Gastrocnemius medialis (tissue), 4 donors: ENCODE measurements around the gene ETV6.

ENCODE experiments used
- POLR2A ChIP-seq, 2 donors: fragments of 450-650 bp; IDR thresholded peaks; one replicate each; pipeline ENCODE4 v1.6.1; 2017; ENCODE audit warnings: antibody characterized with exemption in 2 of 2, mild to moderate bottlenecking in 2 of 2, moderate library complexity in 2 of 2
- TF ChIP-seq, protein P1 (sequence below), 5 experiments: fragments of 450-650 bp in 3 of 5; fragments of 200-600 bp in 2 of 5; sonication (generic) in 2 of 5; IDR thresholded peaks in 4 of 5; conservative IDR thresholded peaks in 1 of 5; 1 replicate in 4 of 5; 2 replicates in 1 of 5; pipeline ENCODE4 v1.5.1; 2016 to 2019; ENCODE audit warnings: antibody characterized with exemption in 5 of 5, mild to moderate bottlenecking in 3 of 5, moderate library complexity in 3 of 5

DNA sequence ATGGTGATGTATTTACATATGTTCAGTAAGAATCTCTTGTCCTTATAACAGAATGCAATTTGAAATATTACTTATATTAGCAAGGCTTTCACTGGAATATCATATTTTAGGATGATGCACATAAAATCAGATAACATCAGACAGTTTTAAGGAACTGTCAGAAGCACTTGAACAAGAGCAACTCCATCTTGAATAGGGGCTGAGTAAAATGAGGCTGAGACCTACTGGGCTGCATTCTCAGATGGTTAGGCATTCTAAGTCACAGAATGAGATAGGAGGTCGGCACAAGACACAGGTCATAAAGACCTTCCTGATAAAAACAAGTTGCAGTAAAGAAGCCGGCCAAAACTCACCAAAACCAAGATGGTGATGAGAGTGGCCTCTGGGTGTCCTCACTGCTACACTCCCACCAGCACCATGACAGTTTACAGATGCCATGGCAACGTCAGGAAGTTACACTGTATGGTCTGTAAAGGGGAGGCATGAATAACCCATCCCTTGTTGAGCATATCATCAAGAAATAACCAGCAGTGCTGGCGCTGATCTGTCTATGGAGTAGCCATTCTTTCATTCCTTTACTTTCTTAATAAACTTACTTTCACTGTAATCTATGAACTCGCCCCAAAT lies 27.6 kb upstream of the ETV6 start:
- TF ChIP-seq, protein P1, sequence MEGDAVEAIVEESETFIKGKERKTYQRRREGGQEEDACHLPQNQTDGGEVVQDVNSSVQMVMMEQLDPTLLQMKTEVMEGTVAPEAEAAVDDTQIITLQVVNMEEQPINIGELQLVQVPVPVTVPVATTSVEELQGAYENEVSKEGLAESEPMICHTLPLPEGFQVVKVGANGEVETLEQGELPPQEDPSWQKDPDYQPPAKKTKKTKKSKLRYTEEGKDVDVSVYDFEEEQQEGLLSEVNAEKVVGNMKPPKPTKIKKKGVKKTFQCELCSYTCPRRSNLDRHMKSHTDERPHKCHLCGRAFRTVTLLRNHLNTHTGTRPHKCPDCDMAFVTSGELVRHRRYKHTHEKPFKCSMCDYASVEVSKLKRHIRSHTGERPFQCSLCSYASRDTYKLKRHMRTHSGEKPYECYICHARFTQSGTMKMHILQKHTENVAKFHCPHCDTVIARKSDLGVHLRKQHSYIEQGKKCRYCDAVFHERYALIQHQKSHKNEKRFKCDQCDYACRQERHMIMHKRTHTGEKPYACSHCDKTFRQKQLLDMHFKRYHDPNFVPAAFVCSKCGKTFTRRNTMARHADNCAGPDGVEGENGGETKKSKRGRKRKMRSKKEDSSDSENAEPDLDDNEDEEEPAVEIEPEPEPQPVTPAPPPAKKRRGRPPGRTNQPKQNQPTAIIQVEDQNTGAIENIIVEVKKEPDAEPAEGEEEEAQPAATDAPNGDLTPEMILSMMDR (IDR thresholded peaks at IDR 0.05 in 4 of 5, conservative IDR thresholded peaks at IDR 0.05 in 1 of 5) = peak in 3 of 5 experiments; percentile 29 to 48 (median 31)
- no peak for TF ChIP-seq POLR2A (IDR thresholded peaks at IDR 0.05)
